Suprapubic skin (tissue), 4 donors: Measurements from ENCODE around the gene STPG3. TPM values are rescaled to one million over a fixed set of nuclear protein-coding genes. Genes with fewer than 3 reads are reported as not detected.

Experiments
- DNase-seq, 2 donors: peaks; one replicate each; pipeline ENCODE4 v3.0.0-alpha.2; 2019; ENCODE audit warnings: low spot score in 2 of 2
- H3K27ac ChIP-seq: fragments of 200-600 bp; sonication (generic); one replicate; pipeline ENCODE4 v1.5.1; 2019
- H3K27me3 ChIP-seq: fragments of 200-600 bp; sonication (generic); one replicate; pipeline ENCODE4 v1.5.1; 2019
- H3K36me3 ChIP-seq: fragments of 200-600 bp; sonication (generic); one replicate; pipeline ENCODE4 v1.5.1; 2019
- H3K4me1 ChIP-seq: fragments of 200-600 bp; sonication (generic); one replicate; pipeline ENCODE4 v1.5.1; 2019
- H3K4me3 ChIP-seq: fragments of 200-600 bp; sonication (generic); one replicate; pipeline ENCODE4 v1.5.1; 2019; ENCODE audit warnings: mild to moderate bottlenecking
- H3K9me3 ChIP-seq: fragments of 200-600 bp; sonication (generic); one replicate; pipeline ENCODE4 v1.5.1; 2019
- CTCF ChIP-seq, 2 donors: fragments of 200-600 bp in 1 of 2; fragments of 450-650 bp in 1 of 2; sonication (generic) in 1 of 2; IDR thresholded peaks; one replicate each; pipeline ENCODE4 v1.5.1; 2016 to 2019; ENCODE audit warnings: antibody characterized with exemption in 2 of 2, mild to moderate bottlenecking in 1 of 2, moderate library complexity in 1 of 2
- EP300 ChIP-seq: sonication (generic); formaldehyde crosslinking; IDR thresholded peaks from one replicate; pipeline ENCODE4 v1.6.1; 2017; ENCODE audit warnings: antibody characterized with exemption
- POLR2A ChIP-seq, 2 donors: fragments of 450-650 bp; IDR thresholded peaks; one replicate each; pipeline ENCODE4 v1.6.1; 2017; ENCODE audit warnings: antibody characterized with exemption in 2 of 2, mild to moderate bottlenecking in 2 of 2, moderate library complexity in 2 of 2
- POLR2AphosphoS5 ChIP-seq, 3 donors: sonication (generic); formaldehyde crosslinking; IDR thresholded peaks; one replicate each; pipeline ENCODE4 v1.6.1; 2017; ENCODE audit warnings: antibody characterized with exemption in 3 of 3
- WGBS: methylation state at CpG from one replicate; pipeline ENCODE4 v1.1.5; 2018; 5-methylcytosine and 5-hydroxymethylcytosine counted together
- total RNA-seq, 4 donors: library from RNA; depleted of rRNA; stranded (reverse); fragments of >200 nt; gene quantifications; one replicate each; pipeline ENCODE4 v1.1.0, GENCODE V29; 2016

Gene STPG3
- total RNA-seq, 4 donors from 2014 or later = 1.2 TPM; not detected in 3

DNA sequence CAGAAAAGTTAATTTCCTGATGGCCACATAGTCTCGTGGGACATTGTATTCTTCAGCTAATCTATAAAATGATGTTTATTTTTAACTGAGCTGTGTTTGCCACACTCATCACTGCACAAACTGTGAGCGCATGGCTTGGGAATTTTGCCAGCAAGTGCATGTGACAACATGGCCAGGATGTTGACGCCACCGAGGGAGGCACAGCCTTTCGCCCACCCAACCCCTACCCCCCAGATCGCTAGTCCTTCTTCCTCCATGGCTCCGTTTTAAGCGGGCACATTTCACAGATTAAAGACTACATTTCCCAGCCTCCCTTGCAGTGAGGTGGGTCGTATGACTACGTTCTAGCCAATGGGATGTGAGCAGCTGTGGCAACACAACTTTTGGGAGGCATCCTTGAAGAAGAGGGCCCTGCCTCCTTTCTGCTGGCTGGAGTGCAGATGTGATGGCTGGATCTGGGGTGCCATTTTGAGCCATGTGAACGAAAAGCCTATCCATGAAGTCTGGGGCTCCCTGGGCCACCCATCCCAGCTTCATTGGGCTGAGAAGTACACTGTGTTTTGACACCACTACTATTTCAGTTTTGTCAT lies 43.1 kb downstream of the STPG3 start:
- TF ChIP-seq POLR2A (IDR thresholded peaks at IDR 0.05) = no peak
- peaks cover 35% of the 10 kb centered on the region for H3K4me1 ChIP-seq
- no peaks in the 10 kb centered on the region for H3K9me3 ChIP-seq
- H3K4me3 ChIP-seq = no peak overlapping the region
- H3K36me3 ChIP-seq = no peaks in the 10 kb centered on the region
- DNase-seq = no peak
- peaks cover 50% of the 10 kb centered on the region for H3K27me3 ChIP-seq
- WGBS = 44% methylated on average over 11 of the region's 11 CpGs
- H3K27ac ChIP-seq = no peak overlapping the region

- WGBS = 12% methylated on average over 32 of the region's 35 CpGs
- H3K36me3 ChIP-seq = no peaks in the 10 kb centered on the region
- H3K27ac ChIP-seq = no peak overlapping the region
- H3K9me3 ChIP-seq = no peaks in the 10 kb centered on the region
- H3K4me3 ChIP-seq = peak overlapping the region; percentile 53
- DNase-seq = no peak
- peaks cover 39% of the 10 kb centered on the region for H3K4me1 ChIP-seq
- TF ChIP-seq CTCF (IDR thresholded peaks at IDR 0.05) (no peak), EP300 (no peak), POLR2AphosphoS5 (IDR thresholded peaks at IDR 0.05) (no peak), POLR2A (IDR thresholded peaks at IDR 0.05) (no peak)
- peaks cover 56% of the 10 kb centered on the region for H3K27me3 ChIP-seq
Observed at GRCh38 chr9:137294681-137295237, 43.7 kb downstream of the STPG3 start.

DNA sequence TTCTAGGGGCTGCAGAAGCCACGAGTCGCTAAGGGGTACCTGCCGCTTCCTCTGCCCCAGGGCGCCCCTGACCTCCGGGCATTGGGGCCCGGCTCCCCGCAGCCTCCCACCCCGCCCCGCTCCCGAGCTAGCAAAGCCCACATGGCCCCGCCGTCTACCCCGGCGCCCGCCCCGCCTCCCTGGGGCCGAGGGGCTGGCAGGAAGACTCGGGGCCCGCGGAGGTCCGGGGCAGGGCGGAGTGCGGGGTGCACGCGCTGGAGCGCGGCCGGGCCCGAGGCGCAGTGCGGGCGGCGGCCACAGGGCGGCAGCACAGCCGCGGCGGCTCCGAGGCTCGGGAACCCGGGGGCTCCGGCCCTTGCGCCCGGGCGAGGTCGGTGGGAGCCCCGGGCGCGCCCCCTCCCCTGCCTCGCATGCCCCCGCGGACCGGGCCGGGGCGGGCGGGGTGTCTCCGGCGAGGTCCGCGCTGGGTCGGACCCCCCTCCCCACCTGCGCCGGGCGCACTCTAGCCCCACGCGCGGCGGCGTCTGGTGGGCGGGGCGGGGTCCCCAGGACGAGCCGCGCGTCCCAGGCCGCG lies 44.2 kb downstream of the STPG3 start:
- H3K27me3 ChIP-seq = peaks cover 60% of the 10 kb centered on the region
- WGBS = no CpG with 5 or more reads among the region's 76 CpGs
- no peaks in the 10 kb centered on the region for H3K36me3 ChIP-seq
- H3K4me3 ChIP-seq = peak overlapping the region; percentile 53
- DNase-seq = no peak
- no peak for TF ChIP-seq POLR2A (IDR thresholded peaks at IDR 0.05)
- no peak for TF ChIP-seq EP300
- TF ChIP-seq POLR2AphosphoS5 (IDR thresholded peaks at IDR 0.05) = no peak
- peak; percentile 64 to 81 for TF ChIP-seq CTCF (IDR thresholded peaks at IDR 0.05)
- H3K4me1 ChIP-seq = peaks cover 45% of the 10 kb centered on the region
- H3K27ac ChIP-seq = no peak overlapping the region
- H3K9me3 ChIP-seq = no peaks in the 10 kb centered on the region

GRCh38 chr9:137295849-137296669 lies 45.0 kb downstream of the STPG3 start:
- no peak for TF ChIP-seq POLR2AphosphoS5 (IDR thresholded peaks at IDR 0.05)
- no peak for TF ChIP-seq EP300
- TF ChIP-seq POLR2A (IDR thresholded peaks at IDR 0.05) = no peak
- TF ChIP-seq CTCF (IDR thresholded peaks at IDR 0.05) = no peak
- Histone ChIP-seq H3K36me3 (no peaks in the 10 kb centered on the region), H3K27ac (peak overlapping the region; percentile 40), H3K4me3 (peak overlapping the region; percentile 53), H3K9me3 (no peaks in the 10 kb centered on the region), H3K27me3 (peaks cover 62% of the 10 kb centered on the region), H3K4me1 (peaks cover 52% of the 10 kb centered on the region)
- 60% methylated on average over 10 of the region's 78 CpGs for WGBS
- DNase-seq = no peak

- peaks cover 58% of the 10 kb centered on the region for H3K4me1 ChIP-seq
- peak overlapping the region; percentile 53 for H3K4me3 ChIP-seq
- H3K9me3 ChIP-seq = no peaks in the 10 kb centered on the region
- no peak for DNase-seq
- no peaks in the 10 kb centered on the region for H3K36me3 ChIP-seq
- H3K27ac ChIP-seq = peak overlapping the region; percentile 40
- 64% methylated on average over 13 of the region's 24 CpGs for WGBS
- peaks cover 66% of the 10 kb centered on the region for H3K27me3 ChIP-seq
- TF ChIP-seq POLR2A (IDR thresholded peaks at IDR 0.05) = no peak
- TF ChIP-seq POLR2AphosphoS5 (IDR thresholded peaks at IDR 0.05) = no peak
- no peak for TF ChIP-seq EP300
- no peak for TF ChIP-seq CTCF (IDR thresholded peaks at IDR 0.05)
Observed at GRCh38 chr9:137296670-137297664, 45.9 kb downstream of the STPG3 start.
